Right lung (tissue), 5 donors: ENCODE results near the gene NXF1. TPM values are rescaled to one million over a fixed set of nuclear protein-coding genes. Genes with fewer than 3 reads are reported as not detected.
"Not testable (repeated sequence)": the region's sequence is repeated elsewhere in the genome, so short reads cannot be mapped to it uniquely, and the experiment has no call there.

ENCODE experiments used
- DNase-seq, 2 donors: peaks; one replicate each; pipeline ENCODE4 v3.0.0-alpha.2; 2013
- polyA plus RNA-seq, 5 donors: library from polyadenylated mRNA; unstranded; fragments of 120-200 nt; gene quantifications; one replicate each; pipeline versions ENCODE4 v1.2.1 to v1.2.3, GENCODE V29; 2013; ENCODE audit warnings: inconsistent platforms in 1 of 5, low replicate concordance in 1 of 5; ENCODE audit not compliant: insufficient read length in 5 of 5, insufficient read depth in 1 of 5

Gene NXF1
- polyA plus RNA-seq, 5 donors = 111 to 162 (median 134) TPM

GRCh38 chr11:62749931-62750330 is 55.3 kb downstream of the NXF1 start:
- not testable (repeated sequence) for DNase-seq

GRCh38 chr11:62747475-62748160 is 57.6 kb downstream of the NXF1 start:
- DNase-seq = no peak

Other genes with a start within 250 kb of the NXF1 start
- gene EEF1G, start 231.5 kb downstream of the NXF1 start, polyA plus RNA-seq = 1,000 to 10,000 TPM; 2,119 to 2,744 (median 2,318) TPM
- 10 to 100 TPM; 22.4 to 26.3 (median 25.0) TPM for gene TUT1, start 213.9 kb downstream of the NXF1 start, polyA plus RNA-seq
- 100 to 1,000 TPM in 1 of 5 donors, 10 to 100 TPM in 4; 88.1 to 103 (median 95.4) TPM for gene MTA2, start 203.6 kb downstream of the NXF1 start, polyA plus RNA-seq
- 10 to 100 TPM; 32.6 to 57.4 (median 49.5) TPM for gene EML3, start 192.7 kb downstream of the NXF1 start, polyA plus RNA-seq
- 1 to 10 TPM; 3.3 to 7.5 (median 4.8) TPM for gene ROM1, start 192.2 kb downstream of the NXF1 start, polyA plus RNA-seq
- gene B3GAT3, start 183.5 kb downstream of the NXF1 start, polyA plus RNA-seq = 10 to 100 TPM; 17.4 to 39.9 (median 26.4) TPM
- gene GANAB, start 158.8 kb downstream of the NXF1 start, polyA plus RNA-seq = 100 to 1,000 TPM; 288 to 339 (median 312) TPM
- gene INTS5, start 152.1 kb downstream of the NXF1 start, polyA plus RNA-seq = 10 to 100 TPM; 12.0 to 19.6 (median 14.3) TPM
- gene C11orf98, start 140.2 kb downstream of the NXF1 start, polyA plus RNA-seq = 10 to 100 TPM; 45.9 to 64.1 (median 52.8) TPM
- 1 to 10 TPM; 4.8 to 9.0 (median 7.1) TPM for gene CSKMT, start 140.1 kb downstream of the NXF1 start, polyA plus RNA-seq
- gene UQCC3, start 133.8 kb downstream of the NXF1 start, polyA plus RNA-seq = 10 to 100 TPM in 1 of 5 donors, 1 to 10 TPM in 4; 5.0 to 10.8 (median 6.7) TPM
- 1 to 10 TPM; 4.9 to 9.5 (median 8.8) TPM for gene LBHD1, start 133.2 kb downstream of the NXF1 start, polyA plus RNA-seq
- 100 to 1,000 TPM; 132 to 176 (median 145) TPM for gene UBXN1, start 126.4 kb downstream of the NXF1 start, polyA plus RNA-seq
- 1 to 10 TPM in 1 of 5 donors, under 1 TPM in 4; 0.37 to 1.3 (median 0.55) TPM for gene LRRN4CL, start 115.9 kb downstream of the NXF1 start, polyA plus RNA-seq
- 10 to 100 TPM; 38.0 to 50.3 (median 45.9) TPM for gene BSCL2, start 98.0 kb downstream of the NXF1 start, polyA plus RNA-seq
- gene GNG3, start 97.8 kb downstream of the NXF1 start, polyA plus RNA-seq = 1 to 10 TPM in 4 of 5 donors, under 1 TPM in 1; 0.73 to 1.7 (median 1.5) TPM
- gene HNRNPUL2, start 78.0 kb downstream of the NXF1 start, polyA plus RNA-seq = 10 to 100 TPM; 73.0 to 85.8 (median 81.9) TPM
- 10 to 100 TPM; 36.1 to 47.0 (median 37.1) TPM for gene TTC9C, start 77.0 kb downstream of the NXF1 start, polyA plus RNA-seq
- 1 to 10 TPM; 5.6 to 9.6 (median 7.0) TPM for gene ZBTB3, start 51.3 kb downstream of the NXF1 start, polyA plus RNA-seq
- gene POLR2G, start 43.9 kb downstream of the NXF1 start, polyA plus RNA-seq = 100 to 1,000 TPM; 136 to 186 (median 153) TPM
- gene TAF6L, start 34.0 kb downstream of the NXF1 start, polyA plus RNA-seq = 10 to 100 TPM; 23.5 to 30.7 (median 25.7) TPM
- 10 to 100 TPM; 48.2 to 59.9 (median 51.2) TPM for gene TMEM179B, start 18.0 kb downstream of the NXF1 start, polyA plus RNA-seq
- gene TMEM223, start 13.4 kb downstream of the NXF1 start, polyA plus RNA-seq = 10 to 100 TPM; 18.8 to 28.1 (median 21.0) TPM
- gene STX5, start 26.6 kb upstream of the NXF1 start, polyA plus RNA-seq = 10 to 100 TPM; 46.7 to 58.3 (median 55.5) TPM
- gene TEX54, start 27.4 kb upstream of the NXF1 start, polyA plus RNA-seq = under 1 TPM in 2 of 5 donors, not detected in 3; 0.34 to 0.37 TPM
- gene WDR74, start 34.1 kb upstream of the NXF1 start, polyA plus RNA-seq = 10 to 100 TPM; 35.6 to 50.3 (median 42.9) TPM
- gene SLC3A2, start 75.5 kb upstream of the NXF1 start, polyA plus RNA-seq = 100 to 1,000 TPM; 167 to 197 (median 172) TPM
- gene CHRM1, start 115.9 kb upstream of the NXF1 start, polyA plus RNA-seq = 1 to 10 TPM in 1 of 5 donors, under 1 TPM in 4; 0.58 to 1.3 (median 0.76) TPM
- gene SLC22A6, start 179.5 kb upstream of the NXF1 start, polyA plus RNA-seq = under 1 TPM in 1 of 5 donors, not detected in 4; 0.09 TPM
- under 1 TPM in 3 of 5 donors, not detected in 2; 0.04 to 0.22 (median 0.08) TPM for gene SLC22A8, start 210.4 kb upstream of the NXF1 start, polyA plus RNA-seq